Vagina (tissue), 2 donors: ENCODE data around the gene SLC46A1.

Source experiments
- POLR2A ChIP-seq, 2 donors: fragments of 450-650 bp; IDR thresholded peaks; one replicate each; pipeline ENCODE4 v1.6.1; 2017; ENCODE audit warnings: antibody characterized with exemption in 2 of 2, mild to moderate bottlenecking in 2 of 2, moderate library complexity in 2 of 2
- TF ChIP-seq, protein P1 (sequence below), 3 experiments: fragments of 450-650 bp in 2 of 3; fragments of 200-600 bp in 1 of 3; sonication (generic) in 1 of 3; IDR thresholded peaks; one replicate each; pipeline ENCODE4 v1.5.1; 2017 to 2019; ENCODE audit warnings: antibody characterized with exemption in 3 of 3, mild to moderate bottlenecking in 2 of 3, moderate library complexity in 2 of 3

DNA sequence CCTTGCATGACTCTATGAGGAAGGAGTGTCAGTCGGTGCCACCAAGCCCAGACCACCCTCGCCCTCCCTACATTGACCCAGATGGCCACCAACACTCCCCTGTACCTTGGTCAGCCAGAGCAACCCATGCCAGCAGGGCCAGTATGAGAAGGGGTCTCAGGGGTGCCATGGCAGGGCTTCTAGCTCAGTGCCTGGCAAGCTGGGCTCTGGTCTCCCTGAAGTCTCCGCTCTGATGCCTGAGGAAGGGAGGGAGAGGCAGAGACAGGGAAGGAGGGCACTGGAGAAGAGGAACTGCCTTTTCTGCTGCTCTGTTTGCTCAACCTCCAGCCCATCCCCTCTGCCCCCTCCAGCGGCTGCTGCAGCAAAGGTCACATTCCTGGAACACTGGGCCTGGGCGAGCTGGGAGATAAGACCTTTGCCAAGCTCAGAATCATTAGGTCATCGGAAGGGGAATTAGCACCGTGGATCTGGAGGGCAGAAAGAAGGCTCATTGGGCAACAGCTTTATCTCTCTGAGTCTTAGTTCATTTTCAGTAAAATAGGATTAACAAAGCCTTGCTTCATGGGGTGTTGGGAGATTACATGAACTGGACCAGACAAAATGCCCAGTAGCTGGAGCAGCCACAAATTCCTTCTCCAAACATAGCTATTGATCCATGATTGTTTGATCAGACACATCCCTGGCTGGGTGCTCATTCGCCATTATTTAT lies 35.8 kb downstream of the SLC46A1 start, which contains the start of gene VTN:
- TF ChIP-seq, protein P1, sequence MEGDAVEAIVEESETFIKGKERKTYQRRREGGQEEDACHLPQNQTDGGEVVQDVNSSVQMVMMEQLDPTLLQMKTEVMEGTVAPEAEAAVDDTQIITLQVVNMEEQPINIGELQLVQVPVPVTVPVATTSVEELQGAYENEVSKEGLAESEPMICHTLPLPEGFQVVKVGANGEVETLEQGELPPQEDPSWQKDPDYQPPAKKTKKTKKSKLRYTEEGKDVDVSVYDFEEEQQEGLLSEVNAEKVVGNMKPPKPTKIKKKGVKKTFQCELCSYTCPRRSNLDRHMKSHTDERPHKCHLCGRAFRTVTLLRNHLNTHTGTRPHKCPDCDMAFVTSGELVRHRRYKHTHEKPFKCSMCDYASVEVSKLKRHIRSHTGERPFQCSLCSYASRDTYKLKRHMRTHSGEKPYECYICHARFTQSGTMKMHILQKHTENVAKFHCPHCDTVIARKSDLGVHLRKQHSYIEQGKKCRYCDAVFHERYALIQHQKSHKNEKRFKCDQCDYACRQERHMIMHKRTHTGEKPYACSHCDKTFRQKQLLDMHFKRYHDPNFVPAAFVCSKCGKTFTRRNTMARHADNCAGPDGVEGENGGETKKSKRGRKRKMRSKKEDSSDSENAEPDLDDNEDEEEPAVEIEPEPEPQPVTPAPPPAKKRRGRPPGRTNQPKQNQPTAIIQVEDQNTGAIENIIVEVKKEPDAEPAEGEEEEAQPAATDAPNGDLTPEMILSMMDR (IDR thresholded peaks at IDR 0.05): no peak
- TF ChIP-seq POLR2A (IDR thresholded peaks at IDR 0.05): no peak
